GM21529 (cell line): ENCODE data around the gene GPHB5.
"Not testable (repeated sequence)": the region's sequence is repeated elsewhere in the genome, so short reads cannot be mapped to it uniquely, and the experiment has no call there.

Source experiments
- ATAC-seq: cut with Tn5 transposase; IDR thresholded peaks from one replicate; pipeline ENCODE4 v1.9.1; 2021; ENCODE audit not compliant: unreplicated experiment

GPHB5 gene

DNA sequence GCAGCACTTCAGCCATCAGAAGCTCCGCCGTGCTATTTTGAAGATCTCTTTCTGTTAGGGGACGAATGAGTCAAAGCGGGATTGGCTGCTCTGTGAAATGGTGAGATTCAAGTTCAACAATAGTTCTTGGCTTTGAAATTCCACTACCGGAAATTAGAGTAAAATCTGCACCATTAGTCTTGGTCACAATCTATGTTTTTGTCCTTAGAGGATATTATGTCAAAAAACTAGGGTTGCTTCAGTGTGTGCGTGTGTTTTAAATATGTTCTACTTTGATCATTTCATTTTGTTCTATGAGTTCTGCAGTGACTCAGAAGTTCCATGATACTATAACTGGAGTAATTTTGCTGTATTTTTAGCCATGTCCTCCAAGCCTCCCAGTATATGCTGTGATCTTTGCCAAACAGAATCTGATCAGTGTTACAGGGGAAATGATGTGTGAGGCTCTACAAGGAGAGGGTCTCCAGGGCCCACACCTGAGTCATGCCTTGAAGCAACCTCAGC lies 22.6 kb downstream of the GPHB5 start:
- peak; percentile 65 for ATAC-seq

DNA sequence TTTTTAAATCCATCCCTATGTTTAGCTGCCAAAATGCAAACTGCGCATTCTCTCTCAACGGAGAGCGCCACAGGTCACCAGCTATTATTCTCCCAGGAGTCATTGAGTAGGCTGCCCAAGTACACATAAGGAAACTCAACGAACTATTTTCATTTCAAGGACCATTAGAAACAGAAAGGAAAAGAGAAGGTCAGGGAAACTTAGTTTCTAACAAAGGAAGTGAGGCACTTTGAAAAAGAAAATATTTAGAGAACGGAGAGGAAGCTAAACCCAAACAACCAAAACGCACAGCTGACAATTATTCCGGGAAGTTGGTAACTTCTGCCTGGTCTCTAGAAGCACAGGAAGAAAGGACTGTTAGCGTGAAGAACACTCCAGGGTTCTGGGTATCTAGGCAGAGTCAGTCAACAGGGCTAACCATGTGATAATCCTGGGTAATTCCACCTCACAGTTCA lies 23.5 kb downstream of the GPHB5 start:
- peak; percentile 68 for ATAC-seq

DNA sequence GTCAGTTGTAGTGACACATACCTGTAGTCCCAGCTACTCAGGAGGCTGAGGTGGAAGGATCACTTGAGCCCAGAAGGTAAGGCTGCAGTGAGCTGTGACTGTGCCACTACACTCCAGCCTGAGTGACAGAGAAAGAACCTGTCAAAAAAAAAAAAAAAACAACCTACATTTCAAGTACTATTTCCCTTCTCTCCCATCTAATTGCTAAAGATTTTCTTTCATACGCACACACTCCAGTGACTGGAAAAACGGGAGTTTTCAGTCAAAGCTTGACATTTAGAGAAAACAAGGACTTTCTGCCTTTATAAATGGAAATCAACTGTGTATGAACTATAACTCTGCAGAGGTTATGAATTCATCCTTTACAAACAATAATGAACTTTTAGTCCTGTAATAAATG lies 25.9 kb downstream of the GPHB5 start:
- ATAC-seq, result no peak

DNA sequence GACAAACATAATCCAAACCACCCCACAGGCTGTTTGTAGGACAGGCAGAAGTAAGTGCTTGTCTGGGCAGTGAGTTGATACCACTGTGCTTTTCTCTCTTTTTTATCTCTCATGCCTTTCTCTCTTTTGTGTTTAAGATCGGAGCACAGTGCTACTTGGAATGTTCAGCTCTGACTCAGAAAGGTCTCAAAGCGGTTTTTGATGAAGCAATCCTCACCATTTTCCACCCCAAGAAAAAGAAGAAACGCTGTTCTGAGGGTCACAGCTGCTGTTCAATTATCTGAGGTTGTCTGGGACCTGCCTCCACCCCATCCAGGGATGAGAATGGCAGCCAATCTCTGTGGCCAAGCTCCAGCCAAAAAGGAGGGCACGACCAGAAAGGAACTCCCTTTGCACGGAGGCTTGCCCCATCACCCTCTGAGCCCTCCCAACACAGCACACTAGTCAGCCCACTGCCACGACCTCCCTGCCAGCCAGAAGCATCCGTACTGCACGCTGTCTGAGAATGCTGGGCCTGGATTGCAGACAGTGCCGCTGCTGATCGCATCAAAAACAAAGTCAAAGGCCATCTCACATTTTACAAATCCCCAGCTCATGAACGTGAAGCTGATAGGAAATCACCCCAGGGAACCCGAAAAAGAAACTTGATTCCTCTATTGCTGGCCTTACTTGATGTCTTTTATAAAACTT lies 27.8 kb downstream of the GPHB5 start:
- no peak for ATAC-seq

DNA sequence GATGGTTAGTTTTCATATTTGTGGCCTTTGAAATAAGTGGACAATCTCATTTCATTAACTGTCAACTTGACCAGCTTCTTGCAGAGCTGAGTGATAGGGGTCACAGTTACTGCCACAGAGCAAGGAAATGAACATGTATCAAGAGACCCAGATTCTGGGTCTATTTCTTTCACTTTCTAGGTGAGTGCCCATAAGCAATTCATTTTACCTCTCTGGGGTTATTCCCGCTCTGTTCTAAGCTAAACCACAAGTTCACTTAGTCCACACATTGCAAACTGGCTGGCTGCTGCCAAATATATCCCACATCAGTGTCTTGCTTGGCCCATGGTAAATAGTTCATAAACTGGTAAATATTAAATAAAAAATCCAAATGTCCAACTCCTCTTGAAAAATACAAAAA lies 29.9 kb downstream of the GPHB5 start:
- peak; percentile 68 for ATAC-seq

DNA sequence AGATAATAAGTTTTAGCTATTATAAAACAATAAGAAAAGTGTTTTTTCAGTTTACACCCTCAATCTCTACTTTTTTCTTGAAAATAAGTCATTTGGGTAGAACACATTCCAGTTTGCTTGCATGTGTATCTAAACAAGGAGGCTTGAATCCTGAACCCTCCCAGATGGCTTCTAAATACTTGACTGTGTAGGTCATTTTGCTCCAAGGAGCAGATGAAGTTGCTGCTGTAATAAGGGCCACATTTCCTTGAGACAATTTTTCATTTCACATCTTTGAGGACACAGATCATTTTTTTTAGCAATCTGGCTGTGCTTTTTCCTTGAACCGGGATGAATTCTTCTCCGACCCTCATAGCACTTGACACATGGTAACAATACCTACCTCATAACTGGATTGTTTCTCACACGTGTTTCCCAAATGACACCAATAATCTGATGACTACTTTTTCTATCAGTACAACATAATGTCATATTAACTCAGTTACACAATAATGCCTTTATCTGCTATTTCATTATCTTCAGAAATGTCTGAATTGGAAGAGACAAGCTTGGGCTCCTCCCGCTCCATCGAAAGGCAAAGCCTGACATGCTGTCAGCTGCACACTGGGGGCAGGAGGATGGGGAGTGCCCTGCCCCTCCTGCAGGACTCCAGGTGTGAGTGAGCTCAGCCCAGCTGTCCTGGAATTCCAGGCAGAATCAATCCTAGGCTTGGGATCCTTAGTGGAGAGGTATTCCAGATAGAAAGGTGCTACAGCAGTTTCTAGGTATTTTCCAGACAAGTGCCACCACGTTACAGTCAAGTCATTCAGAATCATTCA lies 30.9 kb downstream of the GPHB5 start:
- ATAC-seq, result no peak

DNA sequence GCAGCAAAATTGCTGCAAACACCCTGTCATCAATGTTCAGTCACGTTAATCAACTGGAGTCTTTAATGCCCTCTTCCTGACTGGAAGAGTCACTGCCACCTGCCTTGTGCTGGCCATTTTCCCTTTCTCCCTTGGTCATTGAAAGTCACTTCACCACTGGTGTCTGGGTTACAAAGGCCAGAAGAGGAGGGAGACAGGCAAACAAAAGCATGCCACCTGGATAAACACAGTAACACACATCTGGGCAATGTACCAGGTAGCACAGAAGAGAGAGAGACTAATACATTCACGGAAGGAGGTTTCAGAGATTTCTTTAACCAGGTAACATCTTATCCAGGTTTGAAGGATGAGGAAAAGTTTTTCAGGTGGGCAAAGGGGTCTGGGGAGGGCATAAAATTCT lies 32.7 kb downstream of the GPHB5 start:
- no peak for ATAC-seq

DNA sequence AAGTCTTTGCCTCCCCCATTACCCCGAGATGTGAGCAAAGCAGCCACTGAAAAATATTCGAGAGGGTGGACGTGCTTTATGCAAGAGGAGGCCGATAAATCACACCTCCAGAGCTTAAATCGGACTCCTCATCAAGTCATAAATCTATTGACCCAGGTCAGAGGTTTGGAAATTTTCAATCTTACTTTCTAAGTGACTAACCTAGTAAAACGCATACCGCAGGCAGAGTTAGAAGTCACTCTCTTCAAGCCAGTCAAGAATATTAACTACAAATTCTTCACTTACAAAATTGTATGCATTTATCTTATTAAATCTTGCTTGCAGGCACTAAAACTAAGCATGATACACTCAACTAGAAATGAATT lies 34.9 kb downstream of the GPHB5 start:
- ATAC-seq, result no peak

DNA sequence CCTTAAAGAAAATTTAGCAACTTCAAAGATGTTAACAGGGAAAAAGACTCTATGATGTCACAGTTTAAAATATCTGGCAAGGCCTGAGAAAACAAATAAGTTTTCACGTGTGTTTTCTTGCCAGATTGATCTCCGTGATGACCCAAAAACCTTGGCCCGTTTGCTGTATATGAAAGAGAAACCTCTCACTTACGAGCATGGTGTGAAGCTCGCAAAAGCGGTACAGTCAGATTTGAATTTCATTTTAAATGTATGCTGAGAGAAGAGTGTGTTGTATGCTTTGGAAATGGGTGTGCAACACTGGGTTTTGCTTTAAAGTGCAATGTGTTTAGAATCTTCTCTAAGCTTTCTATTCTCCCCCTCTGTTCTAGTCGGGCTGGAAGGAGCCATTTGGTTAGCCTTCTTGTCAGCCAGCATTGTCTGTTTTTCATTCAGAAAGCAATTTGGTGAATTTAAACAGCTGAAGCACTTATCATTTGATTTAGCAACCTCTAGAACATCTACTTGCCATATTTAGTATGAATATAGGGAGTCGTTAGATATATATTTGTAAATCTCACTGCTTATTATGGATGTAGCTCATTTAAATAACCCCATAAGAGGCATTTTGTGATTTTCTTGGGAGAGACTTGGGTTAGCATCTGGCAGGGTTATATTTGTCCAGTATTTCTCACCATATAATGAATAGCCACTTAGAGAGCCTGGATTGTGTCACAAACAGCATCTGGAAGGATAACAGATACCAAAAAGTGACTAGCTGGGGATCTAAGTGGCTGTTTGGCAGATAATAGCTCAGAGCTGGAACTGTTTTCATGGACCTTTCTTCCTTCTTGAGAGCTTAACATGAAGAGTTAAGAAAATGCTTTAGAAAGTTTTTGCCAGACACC lies 35.5 kb downstream of the GPHB5 start:
- ATAC-seq, result peak; percentile 67

DNA sequence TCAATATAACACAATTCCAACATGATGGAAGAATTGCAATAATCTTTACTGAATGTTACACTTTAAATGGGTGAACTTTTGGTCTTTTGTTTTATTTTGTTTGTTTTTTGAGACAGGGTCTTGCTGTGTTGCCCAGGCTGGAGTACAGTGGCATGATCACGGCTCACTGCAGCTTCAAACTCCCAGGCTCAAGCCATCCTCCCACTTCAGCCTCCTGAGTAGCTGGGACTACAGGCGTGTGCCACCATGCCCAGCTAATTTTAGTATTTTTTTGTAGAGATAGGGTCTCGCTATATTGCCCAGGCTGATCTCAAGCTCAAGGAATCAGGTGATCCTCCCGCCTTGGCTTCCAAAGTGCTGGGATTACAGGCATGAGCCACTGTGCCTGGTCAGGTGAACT lies 38.8 kb downstream of the GPHB5 start:
- ATAC-seq, result not testable (repeated sequence)

DNA sequence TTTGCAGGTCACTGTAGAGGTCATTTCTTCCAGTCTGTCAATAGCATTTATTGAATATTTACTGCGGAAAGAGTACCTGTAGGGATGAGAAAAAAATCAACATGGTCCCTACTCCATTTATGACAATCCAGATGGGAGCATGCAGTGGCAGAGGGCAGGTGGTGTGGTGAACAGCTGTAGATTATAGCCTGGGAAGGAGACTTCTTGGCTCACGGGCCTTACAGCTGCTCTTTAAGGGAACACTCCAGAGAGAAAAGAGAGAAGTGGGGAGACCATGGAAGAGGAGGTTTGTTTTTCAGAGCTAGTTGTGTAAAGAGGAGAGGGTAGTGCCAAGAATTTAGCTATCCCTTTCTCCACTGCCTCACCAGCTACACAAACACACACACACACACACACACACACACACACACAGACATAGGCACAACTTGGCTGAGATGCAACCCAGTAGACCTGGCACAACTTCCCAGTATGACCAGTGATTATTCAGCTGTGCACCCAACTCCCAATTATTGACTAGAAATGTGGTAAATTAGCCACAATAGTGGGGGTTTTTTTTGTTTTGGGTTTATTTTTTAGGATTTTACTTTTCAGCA lies 41.0 kb downstream of the GPHB5 start:
- no peak for ATAC-seq

DNA sequence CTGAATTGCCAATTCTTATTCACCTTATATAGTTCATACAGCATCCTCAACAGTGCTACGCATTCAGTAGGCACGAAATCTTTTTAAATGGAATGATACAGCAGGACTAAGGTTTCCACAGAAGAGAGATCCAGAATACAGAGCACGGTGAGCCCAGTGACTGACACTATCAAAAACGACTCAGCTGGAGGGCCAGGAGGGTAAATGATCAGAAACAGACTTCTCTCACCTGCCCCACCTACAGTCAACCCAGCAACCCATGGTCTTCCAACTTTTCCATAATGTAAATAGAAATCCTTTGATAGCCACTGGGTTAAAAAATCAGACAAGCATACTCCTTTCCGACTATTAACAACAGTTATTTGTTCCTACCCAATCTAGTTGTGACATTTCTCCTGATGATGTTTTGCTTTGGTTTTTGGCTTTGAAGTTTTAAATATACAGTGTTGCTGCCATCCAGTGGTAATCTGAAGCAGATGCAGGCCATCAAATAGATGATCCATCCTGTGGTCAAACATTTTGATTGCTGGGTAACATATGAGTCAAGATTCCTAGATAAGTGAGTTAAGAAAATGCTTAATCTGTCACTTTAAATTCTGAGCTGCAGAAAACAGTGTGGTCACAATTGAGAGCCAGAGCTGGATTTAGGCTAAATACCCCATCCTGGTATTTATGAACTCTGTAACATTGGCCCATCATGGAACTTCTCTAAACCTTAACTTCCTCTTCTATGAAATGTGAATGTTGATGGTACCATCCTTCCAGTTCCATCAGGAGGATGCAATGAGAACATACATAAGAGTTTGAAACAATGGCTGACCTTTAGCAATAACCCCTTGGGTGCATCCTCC lies 42.0 kb downstream of the GPHB5 start:
- no peak for ATAC-seq

DNA sequence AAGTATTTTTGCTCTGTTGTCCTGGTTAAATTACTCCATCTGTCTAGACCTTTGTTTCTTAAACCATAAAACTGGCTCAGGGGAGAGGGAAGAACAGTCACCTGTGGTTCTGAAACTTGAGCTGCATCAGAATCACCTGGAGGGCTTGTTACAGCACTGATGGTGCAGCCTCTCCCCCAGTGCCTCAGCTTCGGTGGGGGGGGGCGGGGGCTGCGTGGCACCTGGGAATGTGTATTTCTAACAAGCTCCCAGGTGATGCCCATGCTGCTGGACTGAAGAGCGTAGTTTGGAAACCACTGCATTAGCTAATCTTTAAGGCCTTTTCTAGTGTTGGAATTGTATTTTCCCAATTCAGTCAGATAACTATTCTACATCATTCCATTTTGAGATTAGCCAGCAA lies 42.7 kb downstream of the GPHB5 start:
- ATAC-seq, result no peak

DNA sequence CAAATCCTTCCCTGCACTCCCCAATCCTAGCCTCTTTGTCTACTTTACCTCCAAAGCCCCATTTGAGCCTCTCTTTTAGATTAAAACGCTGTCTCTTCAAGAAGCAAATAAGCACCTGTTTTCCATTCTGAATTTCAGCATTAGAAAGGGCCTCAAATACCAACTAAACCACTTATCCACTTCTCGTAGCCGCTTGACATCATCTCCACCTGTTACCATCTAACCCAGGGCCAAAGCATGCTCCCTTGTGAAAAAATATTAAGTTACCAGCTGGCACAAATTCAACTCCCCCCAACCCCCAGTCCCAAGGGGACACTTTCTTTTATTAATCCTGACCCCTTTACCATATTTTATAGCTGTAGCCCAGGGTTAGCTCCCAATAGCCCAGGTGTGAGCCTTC lies 43.1 kb downstream of the GPHB5 start:
- no peak for ATAC-seq

DNA sequence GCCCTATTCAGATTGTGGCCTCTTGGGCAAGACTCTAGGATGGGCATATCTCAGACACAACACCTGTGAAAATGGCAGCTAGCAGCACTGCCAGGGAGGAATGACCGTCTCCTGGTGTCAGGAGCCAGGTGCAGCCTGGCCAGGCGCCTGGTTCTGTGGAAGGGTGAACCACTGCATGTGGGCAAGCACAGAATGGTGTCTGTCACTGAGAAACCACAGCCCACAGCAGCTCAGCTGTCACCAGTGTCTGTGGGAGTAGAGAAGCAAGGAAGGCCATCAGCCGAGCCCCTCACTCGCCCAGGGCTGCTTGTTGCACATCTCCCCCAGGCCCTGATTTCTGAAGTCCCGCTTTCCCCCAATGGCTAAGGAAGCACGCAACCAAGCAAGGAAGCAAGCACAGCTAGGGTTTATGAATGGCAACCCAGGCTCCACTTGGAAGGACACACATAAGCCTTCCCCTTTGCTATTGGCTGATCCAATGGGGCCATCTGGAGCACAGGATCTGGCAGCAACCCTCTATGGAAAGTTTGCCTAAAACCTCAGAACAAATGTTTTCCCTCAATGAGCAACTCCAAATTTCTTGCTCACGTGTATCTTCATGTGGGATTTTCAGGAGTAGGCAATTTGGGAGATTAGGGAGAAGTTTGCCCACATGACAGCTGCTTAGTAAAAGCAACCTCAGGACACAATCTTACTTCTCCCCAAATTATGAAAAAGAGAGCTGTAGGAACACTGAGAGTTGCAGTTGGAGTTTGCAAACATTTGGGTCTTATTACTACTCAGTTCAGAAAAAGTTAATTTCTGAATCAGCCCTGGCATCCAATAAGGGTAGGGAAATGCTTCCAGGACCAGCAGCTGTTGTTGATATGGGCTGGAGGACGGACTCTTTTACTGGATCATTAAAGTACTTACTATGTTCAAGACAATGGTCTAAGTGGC lies 44.7 kb downstream of the GPHB5 start:
- ATAC-seq, result no peak

DNA sequence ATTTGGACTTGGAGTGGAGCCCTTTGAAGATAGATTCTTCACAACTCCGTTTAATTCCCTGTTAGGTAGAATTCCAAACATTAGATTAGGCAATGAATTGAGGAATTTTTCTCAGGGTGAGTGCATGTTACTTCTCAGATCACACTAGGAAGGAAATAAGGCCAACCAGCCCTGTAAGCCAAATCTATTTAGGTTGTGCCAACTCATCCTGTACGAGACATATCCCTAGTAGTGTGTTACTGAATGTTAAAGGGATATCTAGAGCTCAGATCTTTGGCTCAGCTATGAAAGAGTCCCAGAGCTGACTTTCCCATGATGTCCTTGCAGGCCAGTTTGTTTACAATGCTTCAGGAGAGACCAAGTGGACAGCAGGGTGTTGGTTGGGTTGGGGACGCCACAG lies 45.6 kb downstream of the GPHB5 start:
- no peak for ATAC-seq

DNA sequence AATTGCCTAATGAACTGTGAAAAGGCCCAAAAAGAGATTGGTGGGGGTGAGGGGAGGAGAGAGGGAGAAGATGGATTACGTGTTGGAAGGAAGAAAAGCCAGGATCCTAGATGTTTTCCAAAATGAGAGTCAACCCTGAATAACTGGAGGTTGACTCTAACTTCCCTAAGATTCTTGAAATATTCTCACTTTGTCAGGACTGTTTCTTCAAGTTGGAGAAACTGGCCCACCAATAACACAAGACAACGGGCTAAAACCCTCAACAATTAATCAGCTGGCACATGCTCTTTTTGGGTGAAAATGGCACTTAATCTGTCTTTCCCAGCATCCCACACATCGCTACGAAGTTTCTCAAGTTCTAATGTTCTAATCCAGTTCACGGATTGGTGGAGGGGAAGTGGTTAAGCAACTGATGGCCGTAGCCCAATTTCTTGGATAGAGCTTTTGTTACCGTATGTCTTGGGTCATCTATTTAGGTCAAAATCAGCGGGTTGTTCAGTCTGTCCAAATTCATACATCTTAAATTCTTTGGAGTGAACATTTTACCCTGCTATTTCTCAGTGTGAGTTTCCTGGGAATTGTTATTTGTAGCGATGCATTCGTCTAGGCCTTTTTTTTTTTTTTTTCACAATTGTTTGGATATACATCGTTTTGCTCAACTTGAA lies 49.0 kb downstream of the GPHB5 start:
- ATAC-seq, result no peak

DNA sequence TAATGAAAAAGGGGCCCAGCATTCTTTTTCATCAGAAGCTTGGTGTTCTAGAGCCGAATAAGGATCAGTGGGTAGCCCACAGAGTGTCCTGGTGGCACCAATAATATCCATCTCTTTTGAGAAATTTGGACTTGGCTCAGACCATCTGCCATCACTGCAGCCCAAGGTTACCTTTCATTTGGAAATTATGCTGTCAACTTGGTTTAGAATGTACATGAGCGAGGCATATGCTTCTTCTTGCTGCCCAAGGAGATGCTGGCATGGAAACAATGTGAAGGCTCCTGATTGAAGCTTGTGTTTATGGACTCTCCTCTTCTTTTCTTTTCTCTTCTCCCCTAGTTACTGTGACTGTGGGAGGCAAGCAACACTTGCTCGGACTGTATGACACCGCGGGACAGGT lies 50.0 kb downstream of the GPHB5 start:
- no peak for ATAC-seq
